ENCODE measurements around the gene NHEJ1. TPM values are rescaled to one million over a fixed set of nuclear protein-coding genes. Genes with fewer than 3 reads are reported as not detected.

NHEJ1 gene
- total and polyA plus RNA-seq, 2 donors (not counting 3 experiments of a cell fraction or from before 2014, with no cell fraction given): 12.8 to 12.9 TPM

DNA sequence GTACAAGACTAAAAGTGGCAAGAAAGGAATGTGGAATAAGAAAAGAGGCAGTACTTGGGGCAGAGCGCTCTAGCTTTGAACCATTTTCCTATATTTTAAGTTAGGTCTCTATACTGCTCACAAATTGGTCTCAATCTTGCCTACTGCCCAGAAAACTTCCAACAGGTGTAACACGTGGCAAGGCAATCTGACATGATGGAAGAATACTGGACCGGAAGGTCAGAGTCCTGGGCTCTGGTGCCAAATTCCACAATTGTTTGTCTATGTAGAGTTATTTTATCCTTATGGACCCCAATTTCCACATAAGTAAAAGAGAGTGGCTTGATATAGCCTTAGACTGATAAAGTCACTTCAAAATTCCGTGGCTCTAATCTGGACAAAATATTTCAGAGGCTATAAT lies 28.9 kb downstream of the NHEJ1 start:
- POLR2A ChIA-PET: no interaction called here

GRCh38 chr2:219131327-219131726 lies 29.3 kb downstream of the NHEJ1 start:
- DNase-seq (ENCODE audit: low read depth, low spot score): no peak
- no peaks in the 10 kb centered on the region for H3K27me3 ChIP-seq (ENCODE audit: control insufficient read depth in 2 of 2, insufficient read depth in 2 of 2, low read length in 2 of 2)
- intact Hi-C loops (cut with micrococcal nuclease) (no loop called here), dilution Hi-C loops (cut with MboI; ENCODE audit: extremely low pct_ligation_motif_present, low sequenced_read_pairs) (no loop called here)
- no peak overlapping the region for H3K4me3 ChIP-seq (replicated peaks in 1 of 3; ENCODE audit: insufficient read depth in 1 of 3, low read depth in 1 of 3, low read length in 3 of 3)
- no TSS peak for BruUV-seq (replicated peaks)
- H3K79me2 ChIP-seq (ENCODE audit: control insufficient read depth, insufficient read depth, low read length): no peaks in the 10 kb centered on the region
- no peaks in the 10 kb centered on the region for H4K20me1 ChIP-seq (replicated peaks; ENCODE audit: control insufficient read depth, extremely low read depth, insufficient read depth, low read length)
- ChIA-PET POLR2A (no interaction called here), CTCF (interaction anchor here (2.0 to 4.6 kb wide), 3 partner anchors 12 to 102 kb away, joined by 9 to 22 read pairs (median 12); no protein-coding TSS in a partner anchor)
- no peaks in the 10 kb centered on the region for H3K4me1 ChIP-seq (ENCODE audit: control insufficient read depth, extremely low read depth, insufficient read depth, low read length)
- TF ChIP-seq JUN (IDR thresholded peaks at IDR 0.05; ENCODE audit: borderline replicate concordance, insufficient read depth, insufficient read length, low read depth) (no peak), POLR2A (IDR thresholded peaks at IDR 0.05; ENCODE audit: low read depth, low read length) (no peak), FOS (IDR thresholded peaks at IDR 0.05; ENCODE audit: borderline replicate concordance, insufficient read depth, low read length) (no peak), MAX (IDR thresholded peaks at IDR 0.05; ENCODE audit: insufficient read depth, insufficient read length) (no peak), POLR2AphosphoS5 (IDR thresholded peaks at IDR 0.05; ENCODE audit: insufficient read depth, low read depth, low read length) (no peak), MYC (IDR thresholded peaks at IDR 0.05; ENCODE audit: low read depth, low read length) (no peak), EZH2 (IDR thresholded peaks at IDR 0.05; ENCODE audit: borderline replicate concordance, low read depth, low read length, severe bottlenecking) (no peak), GATA2 (IDR thresholded peaks at IDR 0.05; ENCODE audit: insufficient read depth, insufficient read length, low read depth, low read length) (no peak)
- TF ChIP-seq, protein P1, sequence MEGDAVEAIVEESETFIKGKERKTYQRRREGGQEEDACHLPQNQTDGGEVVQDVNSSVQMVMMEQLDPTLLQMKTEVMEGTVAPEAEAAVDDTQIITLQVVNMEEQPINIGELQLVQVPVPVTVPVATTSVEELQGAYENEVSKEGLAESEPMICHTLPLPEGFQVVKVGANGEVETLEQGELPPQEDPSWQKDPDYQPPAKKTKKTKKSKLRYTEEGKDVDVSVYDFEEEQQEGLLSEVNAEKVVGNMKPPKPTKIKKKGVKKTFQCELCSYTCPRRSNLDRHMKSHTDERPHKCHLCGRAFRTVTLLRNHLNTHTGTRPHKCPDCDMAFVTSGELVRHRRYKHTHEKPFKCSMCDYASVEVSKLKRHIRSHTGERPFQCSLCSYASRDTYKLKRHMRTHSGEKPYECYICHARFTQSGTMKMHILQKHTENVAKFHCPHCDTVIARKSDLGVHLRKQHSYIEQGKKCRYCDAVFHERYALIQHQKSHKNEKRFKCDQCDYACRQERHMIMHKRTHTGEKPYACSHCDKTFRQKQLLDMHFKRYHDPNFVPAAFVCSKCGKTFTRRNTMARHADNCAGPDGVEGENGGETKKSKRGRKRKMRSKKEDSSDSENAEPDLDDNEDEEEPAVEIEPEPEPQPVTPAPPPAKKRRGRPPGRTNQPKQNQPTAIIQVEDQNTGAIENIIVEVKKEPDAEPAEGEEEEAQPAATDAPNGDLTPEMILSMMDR (IDR thresholded peaks at IDR 0.05; ENCODE audit: extremely low read depth in 1 of 2, insufficient read depth in 1 of 2, low read depth in 1 of 2, low read length in 2 of 2): no peak
- FAIRE-seq: no peak
- H3K27ac ChIP-seq (ENCODE audit: insufficient read depth, low read depth, low read length): no peak overlapping the region
- no peak overlapping the region for H3K4me2 ChIP-seq (ENCODE audit: insufficient read depth, low read length)
- no peaks in the 10 kb centered on the region for H3K36me3 ChIP-seq (ENCODE audit: control insufficient read depth in 2 of 2, extremely low read depth in 1 of 2, insufficient read depth in 2 of 2, low read length in 2 of 2)
- H3K9me3 ChIP-seq (replicated peaks; ENCODE audit: control insufficient read depth, insufficient read depth, low read length): no peaks in the 10 kb centered on the region
- no peak overlapping the region for H3K9ac ChIP-seq (replicated peaks; ENCODE audit: extremely low read depth, insufficient read depth, low read length)
- no peak overlapping the region for H2AFZ ChIP-seq (ENCODE audit: low read depth, low read length)
- peaks cover 3% of the 10 kb centered on the region for H3K9me1 ChIP-seq (replicated peaks; ENCODE audit: control insufficient read depth, extremely low read depth, insufficient read depth, low read length)

More for the DNA sequence above, 28.9 kb downstream of the NHEJ1 start:
- no peaks in the 10 kb centered on the region for H3K4me1 ChIP-seq (ENCODE audit: control insufficient read depth, extremely low read depth, insufficient read depth, low read length)
- no peaks in the 10 kb centered on the region for H4K20me1 ChIP-seq (replicated peaks; ENCODE audit: control insufficient read depth, extremely low read depth, insufficient read depth, low read length)
- intact Hi-C loops (cut with micrococcal nuclease) (no loop called here), dilution Hi-C loops (cut with MboI; ENCODE audit: extremely low pct_ligation_motif_present, low sequenced_read_pairs) (no loop called here)
- H3K4me3 ChIP-seq (replicated peaks in 1 of 3; ENCODE audit: insufficient read depth in 1 of 3, low read depth in 1 of 3, low read length in 3 of 3): no peak overlapping the region
- H3K9me1 ChIP-seq (replicated peaks; ENCODE audit: control insufficient read depth, extremely low read depth, insufficient read depth, low read length): peaks cover 3% of the 10 kb centered on the region
- CTCF ChIA-PET: interaction anchor here (0.6 to 4.6 kb wide), 5 partner anchors 9 to 102 kb away, joined by 3 to 22 read pairs (median 9); no protein-coding TSS in a partner anchor
- no peaks in the 10 kb centered on the region for H3K27me3 ChIP-seq (ENCODE audit: control insufficient read depth in 2 of 2, insufficient read depth in 2 of 2, low read length in 2 of 2)
- H3K79me2 ChIP-seq (ENCODE audit: control insufficient read depth, insufficient read depth, low read length): no peaks in the 10 kb centered on the region
- no peak overlapping the region for H2AFZ ChIP-seq (ENCODE audit: low read depth, low read length)
- H3K27ac ChIP-seq (ENCODE audit: insufficient read depth, low read depth, low read length): no peak overlapping the region
- no peak overlapping the region for H3K9ac ChIP-seq (replicated peaks; ENCODE audit: extremely low read depth, insufficient read depth, low read length)
- no peaks in the 10 kb centered on the region for H3K36me3 ChIP-seq (ENCODE audit: control insufficient read depth in 2 of 2, extremely low read depth in 1 of 2, insufficient read depth in 2 of 2, low read length in 2 of 2)
- FAIRE-seq (no peak), DNase-seq (ENCODE audit: low read depth, low spot score) (no peak)
- TF ChIP-seq GATA2 (IDR thresholded peaks at IDR 0.05; ENCODE audit: insufficient read depth, insufficient read length, low read depth, low read length) (no peak), POLR2AphosphoS5 (IDR thresholded peaks at IDR 0.05; ENCODE audit: insufficient read depth, low read depth, low read length) (no peak), JUN (IDR thresholded peaks at IDR 0.05; ENCODE audit: borderline replicate concordance, insufficient read depth, insufficient read length, low read depth) (no peak), MAX (IDR thresholded peaks at IDR 0.05; ENCODE audit: insufficient read depth, insufficient read length) (no peak)
- no peaks in the 10 kb centered on the region for H3K9me3 ChIP-seq (replicated peaks; ENCODE audit: control insufficient read depth, insufficient read depth, low read length)
- BruUV-seq (replicated peaks): no TSS peak
- no peak overlapping the region for H3K4me2 ChIP-seq (ENCODE audit: insufficient read depth, low read length)
